CD4-positive, alpha-beta memory T cell (primary cell): ENCODE results near the gene CCK. TPM values are rescaled to one million over a fixed set of nuclear protein-coding genes. Genes with fewer than 3 reads are reported as not detected.

Experiments used
- CTCF ChIA-PET: fragments of 350-600 bp; sonication (Branson Sonifier 250); formaldehyde crosslinking; loops from one replicate; lab custom pipeline; 2021; ENCODE audit warnings: inconsistent platforms; ENCODE audit not compliant: partially characterized antibody; lab: Charles Lee
- POLR2A ChIA-PET: fragments of 350-600 bp; sonication (Branson Sonifier 250); formaldehyde crosslinking; loops from one replicate; lab custom pipeline; 2021; ENCODE audit not compliant: partially characterized antibody; lab: Charles Lee
- DNase-seq, 5 donors: peaks; one replicate each; pipeline versions ENCODE4 v3.0.0 to v3.0.0-alpha.2; 2020 to 2022; ENCODE audit warnings: mixed read lengths in 1 of 5
- H3K27ac ChIP-seq: one replicate; pipeline ENCODE4 v1.7.0; 2013; ENCODE audit warnings: low read depth, low read length
- H3K27me3 ChIP-seq: 2 replicates; pipeline ENCODE4 v1.7.0; 2013; ENCODE audit warnings: mild to moderate bottlenecking, low read length, moderate library complexity; ENCODE audit not compliant: insufficient read depth
- H3K36me3 ChIP-seq: 2 replicates; pipeline ENCODE4 v1.7.0; 2013; ENCODE audit warnings: mild to moderate bottlenecking, low read length, moderate library complexity; ENCODE audit not compliant: insufficient read depth
- H3K4me1 ChIP-seq: 2 replicates; pipeline ENCODE4 v1.7.0; 2013; ENCODE audit warnings: mild to moderate bottlenecking, low read length, moderate library complexity; ENCODE audit not compliant: insufficient read depth
- H3K4me3 ChIP-seq, 2 donors: one replicate each; pipeline ENCODE4 v1.7.0; 2013; ENCODE audit warnings: low read length in 2 of 2, mild to moderate bottlenecking in 1 of 2
- H3K9me3 ChIP-seq, 2 donors: one replicate each; pipeline ENCODE4 v1.7.0; 2013; ENCODE audit warnings: low read length in 2 of 2, control low read depth in 1 of 2; ENCODE audit not compliant: control insufficient read depth in 1 of 2
- H3K27ac Mint-ChIP-seq, 7 donors: one replicate each; pipeline ENCODE4 v1.8.0; 2020 to 2021; ENCODE audit warnings: mixed read lengths in 7 of 7, mild to moderate bottlenecking in 6 of 7, inconsistent platforms in 3 of 7, moderate library complexity in 3 of 7
- H3K27me3 Mint-ChIP-seq, 2 donors: one replicate each; pipeline ENCODE4 v1.8.0; 2020 to 2021; ENCODE audit warnings: mixed read lengths in 2 of 2
- H3K36me3 Mint-ChIP-seq, 2 donors: one replicate each; pipeline ENCODE4 v1.8.0; 2020 to 2021; ENCODE audit warnings: mixed read lengths in 2 of 2, inconsistent platforms in 1 of 2, mild to moderate bottlenecking in 1 of 2
- H3K4me1 Mint-ChIP-seq, 4 donors: one replicate each; pipeline ENCODE4 v1.8.0; 2020 to 2021; ENCODE audit warnings: mixed read lengths in 4 of 4, mild to moderate bottlenecking in 1 of 4
- H3K4me3 Mint-ChIP-seq, 8 donors: one replicate each; pipeline ENCODE4 v1.8.0; 2020 to 2021; ENCODE audit warnings: mixed read lengths in 8 of 8, mild to moderate bottlenecking in 7 of 8, moderate library complexity in 6 of 8, inconsistent platforms in 3 of 8
- H3K9me3 Mint-ChIP-seq, 8 donors: one replicate each; pipeline ENCODE4 v1.8.0; 2020 to 2021; ENCODE audit warnings: mixed read lengths in 8 of 8, mild to moderate bottlenecking in 5 of 8, inconsistent platforms in 3 of 8, moderate library complexity in 1 of 8
- intact Hi-C: fragments of 100-400 bp; cut with micrococcal nuclease; formaldehyde crosslinking; loops from one replicate; pipeline ENCODE4 v1.15.1; 2023
- polyA plus RNA-seq, 2 donors: library from polyadenylated mRNA; unstranded; fragments of 300-500 nt; fragmentation: Illumina TruSeq; gene quantifications; one replicate each; pipeline ENCODE4 v1.2.3, GENCODE V29; 2021
- total RNA-seq, 2 experiments: library from RNA; stranded (reverse); gene quantifications; one replicate each; pipeline ENCODE4 v1.2.3, GENCODE V29; 2021

The CCK gene, protein sequence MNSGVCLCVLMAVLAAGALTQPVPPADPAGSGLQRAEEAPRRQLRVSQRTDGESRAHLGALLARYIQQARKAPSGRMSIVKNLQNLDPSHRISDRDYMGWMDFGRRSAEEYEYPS
- total RNA-seq (not detected), polyA plus RNA-seq (not detected)

- H3K4me3 Mint-ChIP-seq = peak within 1 kb of the TSS in 1 of 8 donors; percentile 23
- no peak within 1 kb of the TSS for H3K27ac Mint-ChIP-seq
- Histone ChIP-seq H3K27me3 (peaks cover 17% of the 10 kb centered on the region), H3K36me3 (no peaks in the 10 kb centered on the region), H3K4me3 (no peak within 1 kb of the TSS), H3K27ac (no peak within 1 kb of the TSS), H3K9me3 (no peaks in the 10 kb centered on the region), H3K4me1 (peaks cover 9% of the 10 kb centered on the region)
- ChIA-PET CTCF (no interaction called here), POLR2A (no interaction called here)
- peaks cover 45 to 64% of the 10 kb centered on the region in 2 donors for H3K27me3 Mint-ChIP-seq
- peaks cover 0 to 4% of the 10 kb centered on the region in 2 donors for H3K36me3 Mint-ChIP-seq
- H3K9me3 Mint-ChIP-seq = peaks cover 0 to 6% (median 1%) of the 10 kb centered on the region in 8 donors
- DNase-seq = no peak
- peaks cover 2 to 7% (median 6%) of the 10 kb centered on the region in 4 donors for H3K4me1 Mint-ChIP-seq
- intact Hi-C loops = no loop called here
These were observed at the start of gene CCK for GRCh38 chr3:42266085-42266484. Gene CCK, minus strand, starts transcription at chr3:42266185. Its CDS starts 2,555 bp downstream, at chr3:42263630.

GRCh38 chr3:42314411-42314810, 48.4 kb upstream of the CCK start:
- Histone ChIP-seq H3K27me3 (no peaks in the 10 kb centered on the region), H3K4me3 (no peak overlapping the region), H3K27ac (no peak overlapping the region), H3K9me3 (peaks cover 0 to 4% of the 10 kb centered on the region in 2 donors), H3K4me1 (no peaks in the 10 kb centered on the region), H3K36me3 (no peaks in the 10 kb centered on the region)
- no peak overlapping the region for H3K4me3 Mint-ChIP-seq
- no peaks in the 10 kb centered on the region for H3K4me1 Mint-ChIP-seq
- no peak for DNase-seq
- H3K27ac Mint-ChIP-seq = no peak overlapping the region
- POLR2A ChIA-PET = no interaction called here
- CTCF ChIA-PET = no interaction called here
- intact Hi-C loops = no loop called here
- peaks cover 3 to 9% of the 10 kb centered on the region in 2 donors for H3K36me3 Mint-ChIP-seq
- peaks cover 4 to 55% (median 38%) of the 10 kb centered on the region in 8 donors for H3K9me3 Mint-ChIP-seq
- H3K27me3 Mint-ChIP-seq = peaks cover 1 to 3% of the 10 kb centered on the region in 2 donors

DNA sequence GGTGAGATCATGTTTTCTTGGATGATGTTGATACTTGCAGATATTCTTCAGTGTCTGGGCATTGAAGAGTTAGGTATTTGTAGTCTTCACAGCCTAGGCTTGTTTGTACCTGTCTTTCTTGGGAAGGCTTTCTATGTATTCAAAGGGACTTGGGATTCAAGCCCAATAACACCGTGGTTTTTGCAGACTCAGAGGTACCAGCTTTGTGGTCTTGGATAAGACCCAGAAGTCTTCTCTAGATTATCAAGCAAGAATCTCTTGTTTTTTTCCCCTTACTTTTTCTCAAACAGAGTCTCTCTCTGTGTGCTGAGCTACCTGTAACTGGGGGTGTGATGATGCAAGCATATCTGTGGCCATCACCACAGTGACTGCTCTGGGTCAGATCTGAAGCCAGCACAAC, 42.7 kb upstream of the CCK start:
- POLR2A ChIA-PET = no interaction called here
- intact Hi-C loops = no loop called here
- H3K4me1 Mint-ChIP-seq = no peaks in the 10 kb centered on the region

GRCh38 chr3:42306499-42306898, 40.5 kb upstream of the CCK start:
- no peak overlapping the region for H3K27ac ChIP-seq
- intact Hi-C loops = no loop called here
- H3K36me3 ChIP-seq = no peaks in the 10 kb centered on the region
- POLR2A ChIA-PET = no interaction called here
- Mint-ChIP-seq H3K4me1 (peaks cover 0 to 3% (median under 1%) of the 10 kb centered on the region in 4 donors), H3K4me3 (no peak overlapping the region), H3K9me3 (no peaks in the 10 kb centered on the region), H3K27ac (no peak overlapping the region), H3K36me3 (no peaks in the 10 kb centered on the region), H3K27me3 (peaks cover 1 to 9% of the 10 kb centered on the region in 2 donors)
- no peak for DNase-seq
- no peaks in the 10 kb centered on the region for H3K4me1 ChIP-seq
- H3K9me3 ChIP-seq = no peaks in the 10 kb centered on the region
- H3K27me3 ChIP-seq = no peaks in the 10 kb centered on the region
- CTCF ChIA-PET = no interaction called here
- no peak overlapping the region for H3K4me3 ChIP-seq

More for the DNA sequence above, 42.7 kb upstream of the CCK start:
- Mint-ChIP-seq H3K27ac (no peak overlapping the region), H3K27me3 (peaks cover 1 to 9% of the 10 kb centered on the region in 2 donors), H3K9me3 (peaks cover 0 to 10% (median 5%) of the 10 kb centered on the region in 8 donors), H3K36me3 (no peaks in the 10 kb centered on the region), H3K4me3 (no peak overlapping the region)
- H3K4me1 ChIP-seq = no peaks in the 10 kb centered on the region
- H3K27me3 ChIP-seq = no peaks in the 10 kb centered on the region
- H3K36me3 ChIP-seq = no peaks in the 10 kb centered on the region
- H3K27ac ChIP-seq = no peak overlapping the region
- CTCF ChIA-PET = no interaction called here
- no peaks in the 10 kb centered on the region for H3K9me3 ChIP-seq
- no peak overlapping the region for H3K4me3 ChIP-seq
- DNase-seq = no peak

GRCh38 chr3:42302924-42303634, 37.1 kb upstream of the CCK start:
- ChIA-PET CTCF (no interaction called here), POLR2A (no interaction called here)
- peaks cover 0 to 3% (median under 1%) of the 10 kb centered on the region in 4 donors for H3K4me1 Mint-ChIP-seq
- H3K27me3 Mint-ChIP-seq = peaks cover 1 to 11% of the 10 kb centered on the region in 2 donors
- Histone ChIP-seq H3K27ac (no peak overlapping the region), H3K4me1 (no peaks in the 10 kb centered on the region), H3K36me3 (no peaks in the 10 kb centered on the region), H3K4me3 (no peak overlapping the region), H3K9me3 (no peaks in the 10 kb centered on the region), H3K27me3 (no peaks in the 10 kb centered on the region)
- intact Hi-C loops = no loop called here
- H3K4me3 Mint-ChIP-seq = no peak overlapping the region
- no peak for DNase-seq
- H3K27ac Mint-ChIP-seq = peak overlapping the region in 2 of 7 donors; percentile 18 to 61
- peaks cover 0 to 3% (median 0%) of the 10 kb centered on the region in 8 donors for H3K9me3 Mint-ChIP-seq
- no peaks in the 10 kb centered on the region for H3K36me3 Mint-ChIP-seq

- Histone ChIP-seq H3K4me3 (no peak overlapping the region), H3K27ac (no peak overlapping the region), H3K36me3 (no peaks in the 10 kb centered on the region), H3K9me3 (no peaks in the 10 kb centered on the region), H3K4me1 (no peaks in the 10 kb centered on the region), H3K27me3 (peaks cover 4% of the 10 kb centered on the region)
- no peak for DNase-seq
- ChIA-PET CTCF (no interaction called here), POLR2A (no interaction called here)
- Mint-ChIP-seq H3K4me1 (peaks cover 0 to 3% (median under 1%) of the 10 kb centered on the region in 4 donors), H3K36me3 (no peaks in the 10 kb centered on the region), H3K27ac (no peak overlapping the region), H3K9me3 (peaks cover 0 to 3% (median 0%) of the 10 kb centered on the region in 8 donors), H3K4me3 (no peak overlapping the region), H3K27me3 (peaks cover 4 to 14% of the 10 kb centered on the region in 2 donors)
- intact Hi-C loops = no loop called here
These were observed 35.6 kb upstream of the CCK start for GRCh38 chr3:42301446-42302175.

GRCh38 chr3:42300778-42301177, 34.8 kb upstream of the CCK start:
- H3K4me3 Mint-ChIP-seq = no peak overlapping the region
- H3K36me3 Mint-ChIP-seq = no peaks in the 10 kb centered on the region
- Histone ChIP-seq H3K27me3 (peaks cover 4% of the 10 kb centered on the region), H3K27ac (no peak overlapping the region), H3K9me3 (no peaks in the 10 kb centered on the region), H3K4me3 (no peak overlapping the region), H3K4me1 (no peaks in the 10 kb centered on the region), H3K36me3 (no peaks in the 10 kb centered on the region)
- H3K9me3 Mint-ChIP-seq = peaks cover 0 to 3% (median 0%) of the 10 kb centered on the region in 8 donors
- peaks cover 6 to 12% of the 10 kb centered on the region in 2 donors for H3K27me3 Mint-ChIP-seq
- no peak overlapping the region for H3K27ac Mint-ChIP-seq
- peaks cover 0 to 3% (median under 1%) of the 10 kb centered on the region in 4 donors for H3K4me1 Mint-ChIP-seq
- CTCF ChIA-PET = no interaction called here
- intact Hi-C loops = no loop called here
- no peak for DNase-seq
- POLR2A ChIA-PET = no interaction called here
